Astrocyte of the spinal cord (primary cell): Measurements from ENCODE around the gene HOXA3.

Experiments
- DNase-seq: peaks from one replicate; pipeline ENCODE4 v3.0.0; 2011; ENCODE audit warnings: low read depth, low spot score
- H3K4me3 ChIP-seq: 2 replicates; pipeline ENCODE4 v1.5.1; 2011; ENCODE audit warnings: low read depth, mild to moderate bottlenecking, low read length, moderate library complexity
- CTCF ChIP-seq: IDR thresholded peaks from 2 replicates; pipeline ENCODE4 v1.5.1; 2012; ENCODE audit warnings: low read depth, mild to moderate bottlenecking, low read length, inconsistent platforms
- in situ Hi-C: cut with HindIII; loops from 2 replicates; pipeline ENCODE4 v1.10.0; 2017; ENCODE audit warnings: low sequenced_read_pairs

HOXA3 gene

GRCh38 chr7:27158436-27159265 is 6.3 kb upstream of the HOXA3 start:
- no peak for TF ChIP-seq CTCF
- in situ Hi-C loops, result loop anchor here (25.0 kb wide), 1 partner anchor 771 kb away; no protein-coding TSS in a partner anchor
- no peak overlapping the region for H3K4me3 ChIP-seq
- no peak for DNase-seq

- in situ Hi-C loops, result loop anchor here (25.0 kb wide), 1 partner anchor 771 kb away; no protein-coding TSS in a partner anchor
- TF ChIP-seq CTCF, result no peak
- no peak overlapping the region for H3K4me3 ChIP-seq
- peak; percentile 7 for DNase-seq
These were observed 5.5 kb upstream of the HOXA3 start for GRCh38 chr7:27157702-27158431.

- peak overlapping the region; percentile 55 for H3K4me3 ChIP-seq
- in situ Hi-C loops, result loop anchor here (25.0 kb wide), 1 partner anchor 770 kb away; no protein-coding TSS in a partner anchor
These were observed 4.7 kb upstream of the HOXA3 start for GRCh38 chr7:27156916-27157701.

GRCh38 chr7:27156508-27156898 is 4.1 kb upstream of the HOXA3 start, which contains the start of gene HOXA7:
TSS of gene HOXA7 (minus strand) at chr7:27156675. CDS start at chr7:27156545, 130 bp downstream.
- TF ChIP-seq CTCF, result no peak
- DNase-seq, result peak; percentile 82
- H3K4me3 ChIP-seq, result peak within 1 kb of the TSS; percentile 55
- in situ Hi-C loops, result loop anchor here (25.0 kb wide), 1 partner anchor 769 kb away; no protein-coding TSS in a partner anchor

More at GRCh38 chr7:27156916-27157701, 4.7 kb upstream of the HOXA3 start:
- TF ChIP-seq CTCF, result no peak
- DNase-seq, result peak; percentile 46

- in situ Hi-C loops, result loop anchor here (25.0 kb wide), 1 partner anchor 769 kb away; no protein-coding TSS in a partner anchor
- TF ChIP-seq CTCF, result no peak
- DNase-seq, result peak; percentile 49
- peak overlapping the region; percentile 55 for H3K4me3 ChIP-seq
These were observed 3.6 kb upstream of the HOXA3 start for GRCh38 chr7:27155816-27156507.
